Activated naive CD4-positive, alpha-beta T cell treated with anti-CD3 and anti-CD28 coated beads, Interleukin-2, amount 50 U/mL, for 16 hours (primary cell): ENCODE measurements around the gene RANBP3.
"Not testable (repeated sequence)": the region's sequence is repeated elsewhere in the genome, so short reads cannot be mapped to it uniquely, and the experiment has no call there.

Experiments used
- DNase-seq: peaks from one replicate; pipeline ENCODE4 v3.0.0-alpha.2; 2020

Gene RANBP3

GRCh38 chr19:6006896-6007295, 29.0 kb upstream of the RANBP3 start:
- no peak for DNase-seq

- DNase-seq = not testable (repeated sequence)
Observed at GRCh38 chr19:6006070-6006446, 28.1 kb upstream of the RANBP3 start.

- DNase-seq = no peak
Observed at GRCh38 chr19:6005321-6006069, 27.6 kb upstream of the RANBP3 start.

- no peak for DNase-seq
Observed at GRCh38 chr19:6003976-6004375, 26.0 kb upstream of the RANBP3 start.

- DNase-seq = no peak
Observed at GRCh38 chr19:6002591-6002990, 24.7 kb upstream of the RANBP3 start.

GRCh38 chr19:6000228-6000847, 22.4 kb upstream of the RANBP3 start:
- no peak for DNase-seq

- DNase-seq = no peak
Observed at GRCh38 chr19:5999693-6000092, 21.8 kb upstream of the RANBP3 start.

- DNase-seq = no peak
Observed at GRCh38 chr19:5997371-5997770, 19.4 kb upstream of the RANBP3 start.

- DNase-seq = no peak
Observed at GRCh38 chr19:5996623-5997320, 18.8 kb upstream of the RANBP3 start.

GRCh38 chr19:5996102-5996501, 18.2 kb upstream of the RANBP3 start:
- DNase-seq = no peak

GRCh38 chr19:5995606-5996005, 17.7 kb upstream of the RANBP3 start:
- DNase-seq = no peak

GRCh38 chr19:5994405-5995165, 16.6 kb upstream of the RANBP3 start:
- DNase-seq = no peak

- no peak for DNase-seq
Observed at GRCh38 chr19:5993648-5994358, 15.9 kb upstream of the RANBP3 start.

- DNase-seq = no peak
Observed at GRCh38 chr19:5993201-5993600, 15.3 kb upstream of the RANBP3 start.

- no peak for DNase-seq
Observed at GRCh38 chr19:5992756-5993155, 14.8 kb upstream of the RANBP3 start.

GRCh38 chr19:5991244-5991838, 13.4 kb upstream of the RANBP3 start:
- DNase-seq = no peak

GRCh38 chr19:5990289-5990797, 12.4 kb upstream of the RANBP3 start:
- DNase-seq = no peak

GRCh38 chr19:5989388-5990074, 11.6 kb upstream of the RANBP3 start:
- DNase-seq = no peak

- no peak for DNase-seq
Observed at GRCh38 chr19:5988517-5989387, 10.8 kb upstream of the RANBP3 start.

- DNase-seq = peak; percentile 70
Observed at GRCh38 chr19:5987077-5987818, 9.3 kb upstream of the RANBP3 start.
